ENCODE results near the gene C1QTNF9B.
"Not testable (repeated sequence)": the region's sequence is repeated elsewhere in the genome, so short reads cannot be mapped to it uniquely, and the experiment has no call there.

The C1QTNF9B gene

GRCh38 chr13:23893791-23894190, 3.5 kb downstream of the C1QTNF9B start:
- ATAC-seq: not testable (repeated sequence)

- no peak for ATAC-seq
Observed at GRCh38 chr13:23889615-23890607, 7.4 kb downstream of the C1QTNF9B start.

GRCh38 chr13:23888658-23889614, 8.4 kb downstream of the C1QTNF9B start, which contains the start of gene MIPEP:
TSS of gene MIPEP (minus strand) at chr13:23889400. CDS start at chr13:23889320, 80 bp downstream.
- ATAC-seq: peak; percentile 97

- not testable (repeated sequence) for ATAC-seq
Observed at GRCh38 chr13:23884361-23884760, 12.9 kb downstream of the C1QTNF9B start.

- no peak for ATAC-seq
Observed at GRCh38 chr13:23883255-23883654, 14.0 kb downstream of the C1QTNF9B start.

- not testable (repeated sequence) for ATAC-seq
Observed at GRCh38 chr13:23881402-23881800, 15.9 kb downstream of the C1QTNF9B start.

GRCh38 chr13:23880493-23881401, 16.6 kb downstream of the C1QTNF9B start:
- not testable (repeated sequence) for ATAC-seq

- ATAC-seq: no peak
Observed at GRCh38 chr13:23877286-23877685, 20.0 kb downstream of the C1QTNF9B start.

GRCh38 chr13:23876265-23876664, 21.0 kb downstream of the C1QTNF9B start:
- ATAC-seq: peak in 1 of 2 donors; percentile 13

GRCh38 chr13:23871616-23872220, 25.6 kb downstream of the C1QTNF9B start:
- no peak for ATAC-seq

GRCh38 chr13:23870356-23871140, 26.8 kb downstream of the C1QTNF9B start:
- no peak for ATAC-seq

- no peak for ATAC-seq
Observed at GRCh38 chr13:23868521-23868920, 28.8 kb downstream of the C1QTNF9B start.

- no peak for ATAC-seq
Observed at GRCh38 chr13:23867027-23867491, 30.2 kb downstream of the C1QTNF9B start.

GRCh38 chr13:23866420-23867026, 30.8 kb downstream of the C1QTNF9B start:
- no peak for ATAC-seq

- no peak for ATAC-seq
Observed at GRCh38 chr13:23865906-23866305, 31.4 kb downstream of the C1QTNF9B start.

GRCh38 chr13:23865026-23865425, 32.3 kb downstream of the C1QTNF9B start:
- no peak for ATAC-seq

GRCh38 chr13:23861310-23861709, 36.0 kb downstream of the C1QTNF9B start:
- ATAC-seq: no peak

- ATAC-seq: no peak
Observed at GRCh38 chr13:23859904-23860303, 37.4 kb downstream of the C1QTNF9B start.

- no peak for ATAC-seq
Observed at GRCh38 chr13:23859455-23859854, 37.8 kb downstream of the C1QTNF9B start.

GRCh38 chr13:23858546-23858945, 38.8 kb downstream of the C1QTNF9B start:
- ATAC-seq: no peak

All from activated CD4-positive, CD25-positive, alpha-beta regulatory T cell treated with anti-CD3 and anti-CD28 coated beads, Interleukin-2, amount 50 U/mL, for 24 hours (primary cell).